NCI-H1048 (cell line): ENCODE results near the gene PLK5.
"Not testable (repeated sequence)": the region's sequence is repeated elsewhere in the genome, so short reads cannot be mapped to it uniquely, and the experiment has no call there.

Experiments
- DNase-seq: peaks from one replicate; lab custom pipeline; 2025; lab: John Stamatoyannopoulos, UW

The PLK5 gene

DNA sequence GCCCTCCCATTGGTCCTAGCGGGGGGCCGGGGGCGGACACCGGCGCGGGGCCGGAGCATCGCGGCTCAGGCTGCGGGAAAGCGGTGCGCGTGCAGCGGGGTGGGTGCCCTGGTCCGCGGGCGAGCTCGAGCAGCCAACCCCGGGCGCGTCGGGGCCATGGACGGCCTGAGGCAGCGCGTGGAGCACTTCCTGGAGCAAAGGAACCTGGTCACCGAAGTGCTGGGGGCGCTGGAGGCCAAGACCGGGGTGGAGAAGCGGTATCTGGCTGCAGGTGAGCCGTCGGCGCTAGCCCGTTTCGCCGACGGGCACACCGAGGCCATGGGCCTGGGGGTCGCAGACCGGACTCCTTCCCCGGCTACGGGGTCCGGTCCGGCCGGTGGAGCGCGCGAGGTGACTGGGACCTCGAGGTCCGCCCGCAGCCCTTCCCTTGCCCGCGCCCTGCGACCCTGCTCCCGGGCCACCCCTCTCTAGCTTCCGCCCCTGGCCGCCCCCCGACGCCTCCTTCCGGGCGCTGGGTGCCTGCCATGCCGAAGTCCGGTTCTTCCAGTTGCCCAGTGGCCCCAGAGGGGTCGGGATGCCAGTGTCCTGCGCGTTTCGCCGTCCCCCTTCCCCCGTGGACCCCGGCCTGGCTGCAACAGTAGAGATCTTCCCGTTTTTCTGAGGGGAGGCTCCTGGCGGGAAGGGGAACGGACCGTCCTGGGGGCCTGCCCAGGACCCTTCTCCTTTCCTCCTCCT, 32.6 kb upstream of the PLK5 start, which contains the start of gene REEP6:
Gene REEP6 (plus strand): TSS at position 68 of the 735 bp plus-strand sequence. CDS start 89 bp downstream, at position 157.
- no peak for DNase-seq

DNA sequence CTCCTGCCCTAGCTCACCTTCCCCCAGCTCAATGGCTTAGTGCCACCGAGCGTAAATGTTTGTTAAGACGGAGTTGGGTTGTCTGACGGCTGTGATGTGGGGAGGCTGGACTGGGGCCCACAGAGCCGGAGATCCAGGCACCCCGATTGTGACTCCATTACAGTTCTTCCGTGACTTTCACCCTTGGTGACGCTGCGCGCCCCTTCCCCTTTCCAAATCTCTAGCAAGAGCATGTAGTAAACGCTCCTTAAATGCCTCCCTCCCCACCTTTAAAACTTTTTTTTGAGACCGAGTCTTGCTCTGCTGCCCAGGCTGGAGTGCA, 32.1 kb upstream of the PLK5 start:
- DNase-seq: no peak

DNA sequence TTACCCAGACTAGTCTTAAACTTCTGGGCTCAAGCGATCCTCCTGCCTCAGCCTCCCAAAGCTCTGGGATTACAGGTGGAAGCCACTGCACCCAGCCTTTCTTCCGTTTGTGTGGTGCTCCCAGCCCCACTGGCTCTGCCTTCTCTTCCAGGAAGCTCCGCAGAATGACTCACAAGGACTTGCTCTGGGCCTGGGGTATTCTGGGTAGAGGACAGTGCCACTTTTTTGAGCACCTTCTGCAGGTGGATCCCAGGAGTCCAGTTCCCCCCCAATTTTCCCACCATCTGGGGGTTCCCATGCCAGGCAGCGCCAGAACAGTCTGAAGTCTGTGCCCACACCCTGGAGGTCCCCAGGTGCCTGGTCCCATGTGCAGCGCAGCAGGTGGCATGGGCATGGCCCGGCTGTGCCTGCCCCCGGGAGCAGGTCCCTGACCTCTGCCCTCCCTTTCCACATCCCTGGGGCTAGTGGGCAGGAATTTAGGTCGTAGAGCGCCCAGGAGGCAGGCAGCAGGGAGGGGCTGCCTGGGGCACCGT, 31.3 kb upstream of the PLK5 start:
- no peak for DNase-seq

DNA sequence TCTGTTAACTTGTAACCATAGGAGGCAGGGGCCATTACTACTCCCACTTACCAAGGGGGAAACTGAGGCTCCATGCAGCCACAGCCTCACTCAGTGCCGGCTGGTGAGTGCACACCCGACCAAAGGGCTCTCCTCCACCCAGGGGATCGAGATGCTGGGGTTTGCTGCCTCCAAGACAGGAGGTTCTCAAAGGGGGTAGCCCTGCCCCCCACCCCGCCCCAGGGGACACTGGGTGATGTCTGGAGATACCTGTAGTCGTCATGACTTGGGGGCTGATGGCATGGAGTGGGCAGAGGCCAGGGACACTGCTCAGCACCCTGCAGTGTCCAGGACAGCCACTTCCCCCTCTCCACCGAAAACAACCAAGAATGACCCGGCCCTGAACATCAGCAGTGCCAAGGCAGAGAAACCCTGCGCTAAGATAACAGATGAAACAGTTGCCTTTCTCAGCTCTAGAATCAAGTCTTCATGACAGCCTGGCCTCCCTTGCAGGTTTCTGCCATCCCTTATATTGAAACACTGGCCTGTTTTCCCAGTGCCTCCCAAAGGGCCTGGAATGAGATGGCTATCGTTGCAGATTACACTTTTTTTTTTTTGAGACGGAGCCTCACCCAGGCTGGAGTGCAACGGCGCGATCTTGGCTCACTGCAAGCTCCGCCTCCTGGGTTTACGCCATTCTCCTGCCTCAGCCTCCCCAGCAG, 29.6 kb upstream of the PLK5 start:
- DNase-seq: no peak

DNA sequence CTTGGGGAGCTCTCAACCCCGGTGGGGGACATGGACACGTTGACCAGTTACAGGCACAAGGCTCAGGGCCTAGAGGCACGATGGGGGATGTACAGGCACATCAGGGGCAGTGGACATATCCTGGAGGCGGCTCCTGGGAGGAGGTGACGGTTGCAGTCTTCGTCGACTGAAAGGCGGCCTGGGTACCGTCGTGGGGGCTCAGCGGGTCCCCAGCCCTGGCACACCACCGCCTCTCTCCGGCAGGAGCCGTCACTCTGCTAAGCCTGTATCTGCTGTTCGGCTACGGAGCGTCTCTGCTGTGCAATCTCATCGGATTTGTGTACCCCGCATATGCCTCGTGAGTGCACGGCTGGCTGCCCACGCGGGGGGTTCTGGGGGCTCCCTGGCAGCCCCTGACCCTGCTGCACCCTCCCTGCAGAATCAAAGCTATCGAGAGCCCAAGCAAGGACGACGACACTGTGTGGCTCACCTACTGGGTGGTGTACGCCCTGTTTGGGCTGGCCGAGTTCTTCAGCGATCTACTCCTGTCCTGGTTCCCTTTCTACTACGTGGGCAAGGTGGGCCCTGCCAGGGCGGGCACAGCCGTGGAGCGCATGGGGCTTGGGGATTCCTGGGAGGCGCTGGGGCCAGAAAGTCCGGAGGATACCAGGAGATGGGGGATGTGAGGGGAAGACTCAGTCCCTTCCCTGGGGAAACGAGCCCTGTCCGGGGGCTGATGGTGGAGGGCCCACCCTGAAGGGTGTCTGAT, 28.7 kb upstream of the PLK5 start:
- DNase-seq: no peak

DNA sequence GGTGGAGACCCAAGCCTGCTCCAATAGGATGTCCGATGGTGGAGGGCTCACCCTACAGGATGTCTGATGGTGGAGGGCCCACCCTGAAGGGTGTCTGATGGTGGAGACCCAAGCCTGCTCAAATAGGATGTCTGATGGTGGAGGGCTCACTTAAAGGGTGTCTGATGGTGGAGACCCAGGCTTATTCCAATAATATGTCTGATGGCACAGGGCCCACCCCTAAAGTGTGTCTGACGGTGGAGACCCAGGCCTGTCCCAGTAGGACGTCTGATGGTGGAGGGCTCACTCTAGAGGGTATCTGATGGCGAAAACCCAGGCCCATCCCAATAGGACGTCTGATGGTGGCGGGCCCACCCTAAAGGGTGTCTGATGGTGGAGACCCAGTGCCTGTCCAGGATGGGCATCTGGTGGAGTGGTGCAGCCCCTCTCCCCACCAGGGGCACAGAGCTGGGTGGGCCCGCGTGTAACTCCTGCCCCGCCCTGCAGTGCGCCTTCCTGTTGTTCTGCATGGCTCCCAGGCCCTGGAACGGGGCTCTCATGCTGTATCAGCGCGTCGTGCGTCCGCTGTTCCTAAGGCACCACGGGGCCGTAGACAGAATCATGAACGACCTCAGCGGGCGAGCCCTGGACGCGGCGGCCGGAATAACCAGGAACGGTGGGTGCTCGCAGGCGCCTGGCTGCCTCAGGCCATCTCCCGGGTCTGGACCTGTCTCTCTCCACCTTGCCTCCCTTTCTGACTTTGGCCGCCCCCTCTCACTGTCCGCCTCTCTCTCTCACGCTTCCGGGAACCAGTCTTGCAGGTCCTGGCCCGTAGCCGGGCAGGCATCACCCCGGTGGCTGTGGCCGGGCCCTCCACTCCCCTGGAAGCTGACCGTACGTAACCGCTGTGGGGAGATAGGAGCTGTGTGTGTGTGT, 27.8 kb upstream of the PLK5 start:
- DNase-seq: no peak

DNA sequence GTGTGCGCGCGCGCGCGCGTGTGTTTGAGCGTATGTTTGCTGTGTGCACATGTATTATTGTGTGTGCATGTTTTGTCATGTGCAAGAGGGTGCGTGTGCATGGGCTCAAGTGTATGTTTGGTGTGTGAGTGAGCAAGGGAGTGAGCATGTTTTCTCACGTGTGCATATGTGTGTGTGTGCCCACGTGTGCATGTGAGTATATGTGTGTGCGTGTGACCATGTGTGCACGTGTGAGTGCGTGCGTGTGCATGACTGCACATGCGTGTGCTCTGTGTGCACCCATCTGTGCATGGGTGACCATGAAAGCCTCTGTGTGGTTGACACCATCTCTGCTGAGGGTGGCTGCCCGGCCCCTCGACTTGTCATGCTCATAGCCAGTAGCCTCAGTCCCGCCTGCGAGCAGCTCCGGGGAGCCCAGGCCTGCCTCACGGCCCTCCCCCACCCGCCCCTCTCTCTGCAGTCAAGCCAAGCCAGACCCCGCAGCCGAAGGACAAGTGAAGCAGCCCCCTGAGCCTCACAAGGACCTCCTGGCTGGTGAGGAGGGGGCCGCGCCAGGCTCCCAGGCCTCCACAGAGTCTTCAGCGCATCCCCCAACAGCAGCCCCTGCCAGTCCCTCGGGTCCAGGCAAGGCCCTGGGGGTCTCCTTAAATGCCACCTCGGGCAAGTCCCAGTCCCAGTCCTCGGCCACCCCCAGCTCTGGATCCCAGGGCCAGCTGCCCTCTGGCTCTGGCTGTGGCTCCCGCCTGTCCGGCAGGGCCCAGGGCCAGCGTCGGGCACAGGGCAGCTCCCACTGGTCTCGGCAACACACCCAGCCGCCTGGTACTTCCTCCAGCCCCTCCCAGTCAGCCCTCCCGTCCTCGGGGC, 26.9 kb upstream of the PLK5 start:
- DNase-seq: no peak

DNA sequence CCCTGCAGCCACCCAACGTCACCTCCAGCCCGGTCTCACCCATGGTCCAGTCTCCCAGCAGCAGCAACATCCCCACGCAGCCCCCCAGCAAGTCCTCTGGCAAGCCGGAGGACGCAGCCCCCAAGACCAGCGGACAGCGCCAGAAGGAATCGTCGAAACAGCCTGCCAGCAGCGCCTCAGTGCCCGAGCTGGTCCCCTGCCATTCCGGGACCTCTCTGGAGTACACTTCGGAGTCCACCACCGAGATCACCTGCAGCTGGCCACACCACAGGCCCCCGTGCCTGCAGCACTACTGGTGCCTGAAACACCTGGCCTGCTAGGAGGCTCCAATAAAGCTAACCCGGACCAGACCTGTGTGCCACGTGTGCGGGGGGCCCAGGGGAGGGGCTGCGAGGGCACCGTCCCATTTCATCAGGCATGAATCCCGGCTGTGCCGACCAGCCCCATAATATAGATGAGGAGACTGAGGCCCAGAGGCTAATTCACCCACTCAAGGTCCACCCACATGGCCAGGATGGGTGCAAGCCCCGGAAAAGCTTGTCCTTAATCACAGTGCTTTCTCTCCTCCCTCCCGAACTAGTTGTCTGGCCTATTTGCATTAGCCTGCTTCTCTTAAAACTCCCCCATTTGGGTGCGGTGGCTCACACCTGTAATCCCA, 26.2 kb upstream of the PLK5 start:
- DNase-seq: no peak

DNA sequence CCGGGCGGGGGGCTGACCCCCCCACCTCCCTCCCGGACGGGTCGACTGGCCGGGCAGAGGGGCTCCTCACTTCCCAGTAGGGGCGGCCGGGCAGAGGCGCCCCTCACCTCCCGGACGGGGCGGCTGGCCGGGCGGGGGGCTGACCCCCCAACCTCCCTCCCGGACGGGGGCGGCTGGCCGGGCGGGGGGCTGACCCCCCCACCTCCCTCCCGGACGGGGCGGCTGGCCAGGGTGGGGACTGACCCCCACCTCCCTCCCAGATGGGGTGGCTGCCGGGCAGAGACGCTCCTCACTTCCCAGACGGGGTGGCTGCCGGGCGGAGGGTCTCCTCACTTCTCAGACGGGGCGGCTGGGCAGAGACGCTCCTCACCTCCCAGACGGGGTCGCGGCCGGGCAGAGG, 24.6 kb upstream of the PLK5 start:
- not testable (repeated sequence) for DNase-seq

DNA sequence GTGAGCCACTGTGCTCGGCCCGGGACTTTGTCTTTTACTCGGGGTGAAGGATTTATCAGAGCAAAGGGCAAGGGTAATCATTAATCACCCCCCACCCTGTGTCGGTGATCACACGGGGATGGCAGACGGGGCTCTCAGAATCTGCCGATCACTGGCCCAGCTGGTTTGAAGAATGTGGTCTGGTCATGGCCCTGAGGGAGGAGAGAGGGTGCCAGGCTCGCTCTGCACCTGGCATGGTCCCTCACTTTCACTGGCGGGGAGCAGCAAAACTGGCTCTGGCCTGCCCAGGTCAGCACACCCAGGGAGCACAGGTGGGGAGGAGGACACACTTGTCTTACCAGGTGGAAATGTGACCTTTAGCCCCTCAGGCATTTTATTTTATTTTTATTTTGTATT, 22.7 kb upstream of the PLK5 start:
- DNase-seq: no peak

DNA sequence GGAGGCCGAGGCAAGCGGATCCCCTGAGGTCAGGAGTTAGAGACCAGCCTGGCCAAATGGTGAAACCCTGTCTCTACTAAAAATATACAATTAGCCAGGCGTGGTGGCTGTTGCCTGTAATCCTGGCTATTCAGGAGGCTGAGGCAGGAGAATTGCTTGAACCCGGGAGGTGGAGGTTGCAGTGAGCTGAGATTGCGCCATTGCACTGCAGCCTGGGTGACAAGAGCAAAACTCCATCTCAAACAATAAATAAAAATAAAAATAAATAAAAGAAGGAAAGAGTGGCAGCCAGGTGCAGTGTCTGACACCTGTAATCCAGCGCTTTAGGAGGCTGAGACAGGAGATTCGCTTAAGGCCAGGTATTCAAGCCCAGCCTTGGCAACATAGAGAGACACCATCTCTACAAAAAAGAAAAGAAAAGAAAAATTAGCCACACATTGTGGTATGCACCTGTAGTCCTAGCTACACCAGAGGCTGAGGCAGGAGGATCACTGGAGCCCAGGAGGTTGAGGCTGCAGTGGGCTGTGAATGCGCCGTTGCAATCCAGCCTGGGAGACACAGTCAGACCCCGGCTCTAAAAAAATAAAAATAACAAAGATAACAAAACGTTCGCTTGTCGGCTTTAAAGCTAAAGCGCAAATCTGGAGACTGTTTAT, 21.3 kb upstream of the PLK5 start:
- DNase-seq: no peak

DNA sequence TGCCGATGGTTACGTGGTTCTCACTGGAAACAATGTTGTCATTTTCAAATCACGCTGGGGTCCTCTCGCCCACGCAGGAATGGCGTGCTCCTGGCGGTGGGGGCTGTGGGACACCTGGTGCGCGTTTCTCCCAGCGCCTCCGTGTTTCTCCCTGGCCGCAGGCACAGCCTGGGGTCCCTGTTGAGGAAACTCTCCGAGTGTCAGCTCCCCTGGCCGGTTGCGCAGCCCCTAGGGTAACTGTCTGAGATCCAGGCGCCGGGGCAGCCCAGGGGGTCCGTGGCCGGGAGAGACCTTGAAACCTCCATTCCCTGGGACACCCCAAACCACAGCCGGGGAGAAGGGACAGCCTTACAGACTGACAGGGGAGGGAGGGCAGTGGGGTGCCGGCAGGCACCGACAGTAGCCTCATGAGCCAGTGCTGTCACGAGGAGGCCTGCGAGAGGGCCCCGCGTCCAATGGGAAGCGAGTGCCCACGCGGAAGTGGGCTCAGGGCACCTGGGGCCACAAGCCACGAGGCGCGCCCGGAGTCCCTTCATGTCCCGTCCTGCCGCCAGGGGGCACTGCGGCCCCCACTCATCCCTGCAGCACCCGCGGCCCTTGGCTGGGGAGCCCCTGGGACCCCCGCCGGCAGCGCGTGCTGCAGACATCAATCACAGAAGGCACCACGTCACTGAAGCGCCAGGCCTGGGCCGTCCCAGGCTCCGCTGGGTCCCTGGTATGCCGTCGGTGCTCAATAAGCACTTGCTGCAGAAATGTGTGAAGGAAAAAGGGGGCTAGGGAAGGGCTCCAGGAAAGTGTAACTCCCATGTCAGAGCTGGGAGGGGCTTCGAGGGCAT, 20.6 kb upstream of the PLK5 start:
- DNase-seq: no peak

DNA sequence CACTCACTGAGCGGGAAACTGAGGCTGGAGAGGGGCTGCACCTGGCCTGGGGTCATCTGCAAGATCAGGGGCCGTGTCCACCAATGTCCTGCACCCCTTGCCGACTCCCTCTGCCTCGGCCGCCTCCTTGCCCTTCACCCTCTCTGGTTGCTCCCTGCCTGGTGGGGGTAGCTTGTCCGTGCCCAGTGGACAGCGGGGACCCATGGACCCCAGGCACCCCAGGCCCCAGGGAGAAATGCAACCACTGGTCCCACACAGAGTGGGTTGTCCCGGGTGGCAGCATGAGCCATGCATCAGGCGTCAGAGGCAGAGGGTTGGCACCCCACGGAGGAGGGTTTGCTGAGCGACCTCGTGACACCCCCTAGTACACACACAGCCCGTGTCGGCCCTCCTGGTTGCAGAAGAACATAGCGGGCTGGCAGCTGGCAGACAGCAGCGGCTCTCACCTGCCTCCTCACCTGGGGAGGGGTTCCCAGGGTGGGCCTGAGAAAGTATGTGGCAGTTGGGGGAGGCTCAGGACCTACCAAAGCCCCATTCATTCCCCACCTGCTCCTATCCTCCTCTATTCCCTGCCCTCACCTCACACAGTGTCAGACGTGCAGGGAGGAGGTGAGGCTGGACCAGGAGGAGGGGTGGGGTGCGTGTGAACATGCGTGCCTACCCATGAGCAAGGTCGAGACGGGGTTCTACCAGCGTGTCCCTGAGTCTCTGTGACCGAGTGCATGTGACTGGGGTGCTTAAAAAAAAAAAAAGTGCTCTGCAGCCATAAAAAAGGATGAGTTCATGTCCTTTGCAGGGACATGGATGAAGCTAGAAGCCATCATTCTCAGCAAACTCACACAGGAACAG, 19.7 kb upstream of the PLK5 start:
- DNase-seq: no peak

DNA sequence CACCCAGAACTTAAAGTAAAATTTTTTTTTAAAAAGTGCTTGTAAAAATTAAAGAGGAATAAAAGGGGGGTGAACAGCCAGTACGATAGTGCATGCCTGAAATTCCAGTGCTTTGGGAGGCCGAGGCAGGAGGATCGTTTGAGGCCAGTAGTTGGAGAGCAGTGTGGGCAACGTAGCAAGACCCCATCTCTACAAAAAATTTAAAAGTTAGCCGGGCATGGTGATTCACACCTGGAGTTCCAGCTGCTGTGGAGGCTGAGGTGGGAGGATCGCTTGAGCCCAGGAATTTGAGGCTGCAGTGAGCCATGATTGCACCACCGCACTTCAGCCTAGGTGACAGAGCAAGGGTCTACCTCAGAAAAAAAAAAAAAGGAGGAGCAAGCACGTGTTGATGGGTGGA, 18.9 kb upstream of the PLK5 start:
- DNase-seq: no peak

DNA sequence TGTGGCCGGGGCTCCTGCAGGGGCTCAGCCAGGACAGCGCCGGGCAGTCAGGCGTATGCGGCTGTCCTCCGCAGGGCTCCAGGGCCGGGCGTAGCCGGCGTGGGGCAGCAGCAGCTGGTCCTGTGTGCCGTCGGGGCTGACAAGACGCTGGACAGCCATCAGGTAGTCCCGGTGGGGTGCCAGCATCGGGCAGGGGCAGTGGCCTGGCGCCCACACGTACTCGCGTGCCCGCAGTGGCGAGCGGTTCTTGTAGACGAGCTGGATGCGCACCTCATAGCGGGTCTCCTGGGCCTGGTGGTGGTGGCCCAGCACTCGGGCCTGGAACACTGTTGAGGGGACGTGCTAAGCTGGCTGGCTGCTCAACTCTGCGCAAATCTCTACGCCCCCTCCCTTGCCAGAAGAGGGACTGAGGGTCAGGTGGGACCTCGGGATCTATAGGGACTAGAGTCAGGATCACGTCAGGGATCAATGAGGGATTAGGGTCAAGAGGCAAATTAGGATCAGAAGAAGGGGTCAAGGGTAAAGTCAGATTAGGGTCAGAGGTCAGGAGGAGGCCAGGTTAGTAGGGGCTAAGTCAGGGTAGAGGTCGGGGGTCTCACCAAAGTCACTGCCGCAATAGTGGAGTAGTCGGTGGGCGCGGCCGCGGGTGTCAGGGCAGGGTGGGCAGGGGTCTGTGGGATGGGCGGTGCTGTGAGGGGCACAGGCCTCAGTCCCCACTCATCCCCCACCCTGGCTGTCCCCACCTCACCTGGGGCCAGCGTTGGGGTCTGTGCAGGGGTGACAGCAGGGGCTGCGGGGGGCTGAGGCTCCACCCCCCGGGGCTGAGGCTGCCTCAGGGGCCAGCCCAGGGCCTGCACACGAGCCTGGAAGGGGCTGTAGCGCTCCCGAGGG, 17.6 kb upstream of the PLK5 start:
- no peak for DNase-seq

DNA sequence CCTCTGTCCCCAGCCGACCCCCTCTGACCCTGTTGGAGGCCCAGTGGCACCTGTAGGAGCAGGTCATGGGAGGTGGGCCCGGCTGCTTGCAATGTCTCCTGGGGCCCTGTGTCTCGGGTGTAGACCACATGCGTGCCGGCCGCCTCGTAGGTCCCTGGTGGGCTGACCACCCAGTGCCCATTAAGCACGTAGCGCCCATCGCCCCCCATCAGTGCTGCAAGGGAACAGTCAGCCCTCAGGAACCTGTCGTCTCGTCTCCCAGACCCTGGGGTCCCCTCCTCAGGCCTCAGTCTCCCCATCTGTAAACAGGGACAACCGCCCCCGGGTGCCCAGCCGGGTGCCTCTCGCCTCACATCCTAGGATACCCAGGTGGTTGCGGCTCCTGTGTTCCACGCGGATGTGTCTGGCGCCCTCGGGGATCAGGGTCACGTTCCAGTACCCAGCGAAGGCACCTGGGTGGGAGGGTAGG, 16.7 kb upstream of the PLK5 start:
- DNase-seq: no peak
